Kidney epithelial cell (primary cell): ENCODE data around the gene MSANTD3. TPM values are rescaled to one million over a fixed set of nuclear protein-coding genes. Genes with fewer than 3 reads are reported as not detected.

Source experiments
- DNase-seq: peaks from one replicate; pipeline ENCODE4 v3.0.0-alpha.2; 2010; ENCODE audit warnings: low read depth
- H3K27me3 ChIP-seq: 2 replicates; pipeline ENCODE4 v1.6.0; 2011; ENCODE audit warnings: low read length; ENCODE audit not compliant: control insufficient read depth, insufficient read depth
- H3K36me3 ChIP-seq: 2 replicates; pipeline ENCODE4 v1.5.1; 2011; ENCODE audit warnings: low read length; ENCODE audit not compliant: control insufficient read depth, insufficient read depth
- H3K4me3 ChIP-seq: 2 replicates; pipeline ENCODE4 v1.5.1; 2011; ENCODE audit warnings: low read depth, mild to moderate bottlenecking, control low read depth, low read length
- CTCF ChIP-seq: IDR thresholded peaks from 2 replicates; pipeline ENCODE4 v1.5.1; 2011; ENCODE audit warnings: mild to moderate bottlenecking, moderate library complexity, low read length, control low read depth, inconsistent platforms; ENCODE audit not compliant: insufficient read depth, poor library complexity, severe bottlenecking
- total RNA-seq: library from RNA; depleted of rRNA; stranded (reverse); fragments of >200 nt; gene quantifications from 2 replicates; pipeline ENCODE4 v1.2.3, GENCODE V29; 2015

The MSANTD3 gene
- total RNA-seq, 1 donor from 2014 or later: 77.3 TPM

DNA sequence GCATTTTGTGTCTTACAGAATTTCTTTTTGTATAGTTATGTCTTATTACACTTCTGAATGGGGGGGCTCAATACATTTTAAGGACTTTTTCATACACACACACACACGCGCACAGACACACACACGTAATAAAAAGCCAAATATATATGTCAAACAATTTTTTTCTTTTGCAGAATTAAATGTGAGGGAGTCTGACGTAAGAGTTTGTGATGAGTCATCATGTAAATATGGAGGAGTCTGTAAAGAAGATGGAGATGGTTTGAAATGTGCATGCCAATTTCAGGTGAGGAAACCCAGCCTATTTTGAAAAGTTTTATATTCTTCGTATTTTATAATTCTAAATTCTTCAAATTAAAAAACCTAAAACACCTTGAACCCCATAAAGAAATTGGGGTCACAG, 71.6 kb downstream of the MSANTD3 start:
- no peak for DNase-seq
- no peaks in the 10 kb centered on the region for H3K36me3 ChIP-seq
- no peak for TF ChIP-seq CTCF
- H3K4me3 ChIP-seq: no peak overlapping the region
- H3K27me3 ChIP-seq: no peaks in the 10 kb centered on the region

DNA sequence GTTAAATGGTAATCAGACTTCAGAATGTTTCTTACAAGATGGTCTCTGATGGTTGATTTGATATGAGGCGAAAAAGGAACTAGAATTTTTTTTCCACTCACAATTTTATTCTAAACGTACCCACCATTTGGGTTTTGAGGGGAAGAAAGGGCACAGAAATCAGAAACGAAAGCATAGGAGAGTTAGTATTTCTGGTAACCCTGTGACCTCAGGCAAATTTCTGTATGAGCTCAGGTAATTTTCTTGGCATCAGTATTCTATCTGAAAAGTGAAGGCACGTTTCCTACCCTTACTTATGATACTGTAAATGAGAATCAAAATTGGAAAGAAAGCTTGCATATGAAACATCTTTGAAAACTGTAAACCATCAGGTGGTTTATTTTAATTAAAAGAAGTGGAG, 72.5 kb downstream of the MSANTD3 start:
- H3K4me3 ChIP-seq: no peak overlapping the region
- no peak for TF ChIP-seq CTCF
- H3K27me3 ChIP-seq: no peaks in the 10 kb centered on the region

DNA sequence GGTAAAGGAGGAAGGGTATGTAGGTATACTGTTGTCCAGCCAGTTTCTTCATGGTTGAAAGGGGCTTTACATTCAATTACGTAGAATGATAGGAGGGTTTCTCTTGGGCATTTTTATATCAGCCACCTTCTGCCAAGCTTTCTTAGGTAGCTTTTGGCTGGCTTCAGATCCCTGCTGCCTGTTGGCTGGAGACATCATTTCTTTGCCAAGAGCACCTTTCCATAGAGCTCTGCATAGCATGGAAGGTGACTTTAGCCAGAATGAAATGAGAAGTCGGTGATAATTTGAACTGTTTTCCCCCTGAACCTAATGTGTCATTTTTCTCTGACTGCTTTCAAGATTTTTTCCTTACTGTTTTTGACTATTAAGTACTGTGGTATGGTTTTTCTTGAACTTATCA, 72.9 kb downstream of the MSANTD3 start:
- H3K27me3 ChIP-seq: no peaks in the 10 kb centered on the region
- TF ChIP-seq CTCF: no peak

More for the DNA sequence above, 72.5 kb downstream of the MSANTD3 start:
- DNase-seq: no peak
- no peaks in the 10 kb centered on the region for H3K36me3 ChIP-seq

More for the DNA sequence above, 72.9 kb downstream of the MSANTD3 start:
- Histone ChIP-seq H3K4me3 (no peak overlapping the region), H3K36me3 (no peaks in the 10 kb centered on the region)
- no peak for DNase-seq

Other genes starting within 250 kb of the MSANTD3 start
- gene TEX10, start 74.2 kb upstream of the MSANTD3 start, total RNA-seq: 29.2 and 33.4 TPM in 2 replicates
- gene TMEFF1, start 46.0 kb downstream of the MSANTD3 start, total RNA-seq: 15.7 and 23.4 TPM in 2 replicates
- gene CAVIN4, start 150.9 kb downstream of the MSANTD3 start, total RNA-seq: 3.1 and 3.6 TPM in 2 replicates